GM19468 (cell line): ENCODE measurements around the gene GIMAP8.
A peak's percentile ranks its signal among the peaks of the same experiment; 100 is the strongest.

Experiments
- ATAC-seq: cut with Tn5 transposase; IDR thresholded peaks from one replicate; pipeline ENCODE4 v1.9.1; 2021; ENCODE audit warnings: mild to moderate bottlenecking, moderate library complexity, moderate number of reproducible peaks; ENCODE audit not compliant: unreplicated experiment; ENCODE audit errors: extremely low read depth

Gene GIMAP8

DNA sequence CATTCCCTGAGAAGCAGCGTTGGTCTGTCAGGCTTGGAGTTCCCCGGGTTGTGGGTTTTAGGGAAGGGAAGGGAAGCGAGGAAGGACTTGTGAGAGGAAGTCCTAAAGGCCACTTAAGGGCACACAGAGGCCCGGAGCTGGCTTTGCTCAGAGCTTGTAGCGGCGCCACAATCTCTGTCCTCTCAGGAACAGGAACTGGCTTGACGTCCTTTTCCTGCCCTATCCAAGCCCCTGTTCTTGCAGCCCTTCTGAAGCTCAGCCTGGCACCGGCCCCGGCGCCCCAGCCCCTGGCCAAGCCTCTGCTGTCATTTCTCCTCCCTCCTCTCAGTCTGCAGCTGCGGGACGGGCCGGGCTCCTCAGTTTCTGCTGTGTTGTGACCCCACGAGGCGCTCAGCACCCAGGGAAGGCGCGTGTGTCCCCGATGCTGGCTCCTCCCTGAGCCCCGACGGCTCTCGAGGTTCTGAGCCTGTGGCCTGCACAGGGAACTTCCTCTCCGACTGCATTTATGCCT, at the start of gene GIMAP8:
Gene GIMAP8, plus strand, starts transcription at position 140 of the 511 bp plus-strand sequence. CDS start 16,069 bp downstream, outside the sequence.
- ATAC-seq, result no peak

DNA sequence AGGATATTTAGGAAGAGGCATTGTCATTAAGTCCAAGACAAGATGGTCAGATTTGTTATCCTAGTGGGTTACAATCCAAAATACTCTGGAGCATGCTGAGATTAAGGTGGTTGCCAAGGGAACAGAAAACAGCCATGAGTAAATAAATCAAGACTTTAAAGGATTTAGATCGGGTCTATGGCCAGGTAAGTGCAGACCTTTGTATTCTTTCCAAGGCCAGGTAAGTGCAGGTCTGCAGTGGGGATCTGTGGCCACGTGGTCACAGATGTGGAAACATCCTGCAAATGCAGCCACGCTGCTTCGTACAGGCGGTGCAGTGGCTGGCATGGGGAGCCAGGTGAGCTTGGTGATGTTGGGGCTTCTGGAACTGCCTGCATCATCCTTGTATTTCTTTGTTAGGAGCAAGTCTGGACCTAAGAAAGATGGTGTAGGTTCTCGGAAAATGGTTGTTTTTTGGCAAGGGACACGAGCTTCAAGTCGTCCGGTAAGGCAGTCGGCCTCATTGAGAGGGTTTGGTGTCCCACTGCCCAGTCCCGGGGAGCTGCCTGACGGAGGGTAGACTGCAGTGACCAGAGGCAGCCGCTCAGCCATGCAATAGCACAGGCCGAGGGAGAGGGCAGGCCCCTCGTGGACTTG, 49.5 kb upstream of the GIMAP8 start:
- no peak for ATAC-seq

DNA sequence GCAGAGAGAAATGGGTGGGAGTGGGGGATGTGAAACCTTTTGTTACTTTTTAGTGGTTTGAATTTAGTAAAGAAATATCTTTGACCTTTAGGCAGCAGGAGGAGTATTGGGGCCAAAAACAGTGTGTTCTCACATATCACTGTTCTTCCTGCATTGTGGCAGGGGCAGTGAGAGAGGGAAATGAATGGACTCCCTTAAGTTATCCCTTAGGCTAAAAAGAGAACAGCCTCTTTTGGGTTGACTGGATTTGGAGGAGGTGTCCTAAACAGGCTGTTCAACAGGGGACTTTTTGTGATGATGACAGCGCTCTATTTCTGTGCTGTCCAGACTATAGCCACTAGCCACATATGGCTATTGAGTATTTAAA, 49.0 kb upstream of the GIMAP8 start:
- no peak for ATAC-seq

DNA sequence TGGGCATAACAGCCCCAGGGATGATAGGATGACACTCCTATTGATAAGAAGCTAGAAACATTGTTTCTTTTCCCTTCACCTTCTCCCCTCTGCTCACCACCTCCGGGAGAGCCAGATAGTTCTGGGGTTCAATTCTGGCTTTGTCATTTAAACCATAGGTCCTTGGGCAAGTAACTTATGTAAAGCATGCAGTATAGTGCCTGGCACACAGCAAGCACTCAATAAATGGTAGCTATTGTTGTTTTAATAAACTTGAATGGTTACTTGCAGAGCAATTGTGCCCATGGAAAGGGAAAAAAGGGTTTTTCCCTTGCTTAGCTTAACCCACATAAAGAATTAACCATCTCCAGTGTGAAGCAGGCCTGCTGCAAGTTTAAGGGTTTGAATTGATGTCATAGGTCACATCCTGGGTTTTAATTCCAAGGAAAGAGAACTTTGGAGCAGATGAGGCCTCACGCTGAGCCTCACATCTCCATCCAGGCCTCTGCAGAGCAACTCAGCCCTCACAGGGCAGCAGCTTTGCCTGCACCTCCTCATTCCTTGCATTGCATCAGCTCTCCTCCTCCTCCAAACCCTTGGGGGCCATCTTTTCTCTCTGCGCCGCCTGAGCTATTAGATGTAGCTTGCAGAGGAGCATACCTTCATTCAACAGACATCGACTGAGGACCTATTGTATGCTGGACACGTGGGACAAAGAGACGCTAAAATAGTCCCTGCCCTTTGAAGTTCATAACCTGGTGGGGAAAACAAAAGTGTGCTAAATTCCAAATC, 48.4 kb upstream of the GIMAP8 start:
- no peak for ATAC-seq

DNA sequence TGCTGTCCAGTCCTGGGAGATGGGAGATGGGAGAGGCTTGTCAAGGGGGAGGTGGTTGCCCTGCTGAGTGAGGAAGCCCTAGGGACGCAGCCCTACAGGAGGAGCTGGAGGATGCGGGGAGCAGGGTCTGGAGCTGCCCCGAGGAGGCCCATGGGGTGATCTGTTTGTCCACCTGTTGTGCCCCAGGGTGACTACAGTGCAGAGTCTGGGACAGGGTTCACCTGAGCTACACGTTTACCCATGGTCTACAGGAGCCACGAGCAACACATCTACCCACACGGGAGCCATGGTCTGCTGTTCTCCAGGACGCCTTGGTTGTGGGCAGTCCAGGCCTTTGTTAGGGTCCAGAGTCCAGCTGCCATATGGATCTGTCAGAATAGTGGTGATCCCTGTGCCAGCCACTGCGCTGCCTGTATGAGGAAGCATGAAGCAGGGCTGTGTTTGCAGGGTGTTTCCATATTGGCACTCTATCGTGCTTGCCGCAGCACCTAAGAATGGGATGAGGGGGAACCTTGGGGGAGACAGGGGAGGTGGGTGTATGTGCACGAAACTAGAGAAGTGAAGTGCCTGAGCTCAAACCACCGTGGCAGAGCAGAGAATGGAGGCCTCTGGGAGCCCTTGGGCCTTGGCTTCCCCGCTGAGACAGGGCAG, 47.6 kb upstream of the GIMAP8 start:
- ATAC-seq, result no peak

DNA sequence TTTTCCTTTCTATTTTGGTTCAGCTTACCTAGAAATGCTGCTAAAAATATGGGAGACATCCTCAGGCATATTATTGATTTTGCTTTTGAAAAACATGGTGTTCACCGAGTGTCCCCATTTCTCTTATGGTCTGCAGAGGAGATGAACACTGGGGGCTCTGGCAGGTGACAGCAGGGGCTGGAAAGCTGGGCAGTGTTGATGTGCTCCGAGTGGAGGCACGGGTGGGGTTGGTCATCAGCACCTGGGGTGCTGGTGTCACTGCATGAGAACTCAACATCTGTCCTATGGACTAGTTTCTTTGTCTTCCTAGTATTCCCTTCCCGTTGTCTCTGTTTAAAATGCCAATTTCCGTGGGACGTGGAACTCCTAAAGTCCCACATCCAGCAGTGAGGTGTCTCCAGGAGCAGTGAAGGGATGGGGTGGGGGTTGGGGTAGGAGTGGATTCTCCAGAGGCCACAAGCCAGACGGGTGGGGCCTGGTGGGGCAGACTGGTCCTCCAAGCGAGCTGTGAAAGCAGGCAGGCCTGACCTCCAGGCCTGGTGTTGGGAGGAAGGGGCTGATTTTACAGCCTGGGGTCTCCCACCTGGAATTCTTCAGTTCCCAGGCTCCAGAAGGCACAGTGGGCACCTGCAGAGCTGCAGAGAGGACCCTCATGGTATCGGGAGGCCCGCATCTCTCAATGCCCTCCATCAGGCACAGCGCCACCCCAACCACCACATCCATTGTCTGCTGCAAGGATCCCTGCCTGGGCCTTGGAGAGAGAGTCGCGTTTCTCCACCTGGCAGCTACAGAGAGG, 46.9 kb upstream of the GIMAP8 start:
- ATAC-seq, result no peak

DNA sequence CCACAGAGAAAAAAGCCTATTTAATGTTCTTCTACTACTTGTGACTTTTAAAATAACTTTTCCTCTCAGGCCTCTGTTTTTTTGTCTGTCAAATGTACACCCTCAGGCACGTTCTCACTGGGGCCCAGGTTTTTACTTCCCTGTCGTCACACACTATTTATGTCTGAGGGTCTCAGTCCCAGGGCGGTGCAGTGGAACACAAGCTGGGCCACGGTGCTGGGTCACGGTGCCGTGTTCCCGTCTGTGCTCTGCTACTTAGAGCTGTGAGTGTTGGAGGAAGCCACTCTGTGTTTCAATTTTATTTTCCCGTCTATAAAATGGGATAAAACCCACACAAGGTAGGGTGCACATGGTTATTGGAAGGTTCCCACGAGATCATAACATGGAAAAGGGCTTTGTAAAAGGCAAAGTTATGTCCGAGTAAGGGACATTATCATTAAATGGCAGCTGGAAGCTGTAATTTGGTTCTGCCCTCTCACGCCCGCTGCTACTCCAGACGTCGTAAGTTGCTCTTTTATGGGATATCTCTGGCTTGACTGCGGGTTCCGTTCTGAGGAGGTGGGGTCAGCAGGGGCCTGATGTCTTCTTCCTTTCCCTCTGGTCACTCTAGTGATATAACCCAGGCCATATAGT, 46.1 kb upstream of the GIMAP8 start:
- ATAC-seq, result no peak

DNA sequence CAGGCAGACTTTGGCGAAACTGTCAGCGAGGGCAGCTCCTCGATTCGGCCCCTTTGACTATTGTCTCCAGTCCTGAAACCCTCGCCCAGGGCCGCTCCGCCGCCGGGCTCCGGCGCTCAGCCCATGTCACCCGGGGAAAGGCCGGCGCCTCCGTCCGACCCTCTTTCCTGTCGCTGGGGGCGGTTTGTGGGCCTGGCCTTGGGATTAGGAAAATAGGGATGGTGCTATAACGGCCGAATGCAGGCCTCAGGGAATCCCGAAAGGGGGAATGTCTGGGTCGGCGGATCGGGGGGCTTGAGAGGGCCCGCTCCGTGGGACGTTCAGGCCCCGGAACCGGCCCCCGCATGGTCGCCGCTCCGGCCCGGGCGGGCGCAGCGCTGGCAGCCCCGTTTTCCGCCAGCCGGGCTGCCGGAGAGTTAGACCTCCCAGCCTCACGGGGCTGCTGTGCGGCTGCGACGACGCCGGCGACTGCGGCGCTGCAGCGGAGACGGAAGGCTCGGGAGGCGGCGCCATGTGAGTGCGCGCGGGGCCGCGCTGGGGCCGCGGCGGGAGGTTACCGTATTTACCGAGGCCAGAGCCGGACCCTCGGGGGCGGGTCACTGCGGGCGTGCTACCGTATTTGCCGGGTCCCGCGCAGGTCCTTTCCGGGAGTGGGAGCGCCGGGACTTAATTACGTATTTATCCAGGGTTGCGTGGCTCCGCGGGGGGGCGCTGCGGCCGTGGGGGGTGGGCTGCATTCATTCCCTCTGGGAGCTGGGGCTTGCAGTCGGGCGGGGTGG, 45.4 kb upstream of the GIMAP8 start:
- ATAC-seq, result peak; percentile 51

DNA sequence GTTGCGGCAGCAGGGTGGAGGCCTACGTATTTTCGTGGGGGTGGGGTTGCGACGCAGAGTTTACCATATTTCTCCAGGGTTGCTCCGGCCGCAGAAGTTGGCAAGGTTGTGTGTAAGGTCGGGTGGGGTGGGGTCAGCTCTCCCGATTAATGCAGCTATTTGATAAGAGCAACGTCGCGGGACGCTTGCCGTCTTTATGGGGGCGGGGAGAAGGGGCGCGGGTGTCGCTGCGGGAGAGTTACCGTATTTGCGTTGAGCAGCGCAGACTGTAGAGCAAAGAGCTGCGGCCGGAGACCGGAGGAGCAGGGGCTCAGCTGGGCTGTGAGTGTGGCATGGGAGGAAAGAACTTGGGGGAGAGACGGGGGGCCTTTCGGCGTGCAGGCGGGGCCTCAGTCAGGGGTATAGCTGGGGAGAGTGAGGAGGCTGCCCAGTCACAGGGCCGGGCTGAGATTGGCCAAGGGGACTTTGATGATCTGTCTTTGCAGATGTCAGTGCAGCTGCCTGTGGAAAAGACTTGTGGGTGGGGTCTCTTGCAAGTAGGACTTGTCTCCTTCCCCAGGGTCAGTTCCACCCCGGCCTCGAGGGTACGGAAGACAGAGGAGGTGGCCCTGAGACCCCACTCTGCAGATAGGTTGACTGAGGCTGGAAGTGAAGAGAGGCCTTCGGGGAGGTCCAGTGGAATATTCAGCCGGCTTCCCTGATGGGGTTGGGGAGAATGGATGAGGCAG, 44.7 kb upstream of the GIMAP8 start:
- no peak for ATAC-seq

DNA sequence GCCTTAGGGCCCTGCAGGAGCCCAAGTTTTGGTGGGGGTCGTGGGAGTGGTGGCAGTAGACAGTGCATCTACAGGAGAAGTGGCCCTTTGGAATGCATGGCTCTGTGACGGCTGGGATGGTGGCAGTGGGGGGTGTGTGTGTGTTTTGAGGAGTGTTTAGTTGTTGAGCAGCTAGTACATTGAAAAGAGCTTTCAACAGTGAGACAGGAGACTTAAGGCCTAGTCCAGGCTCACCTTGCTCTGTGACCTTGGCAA, 44.2 kb upstream of the GIMAP8 start:
- ATAC-seq, result no peak

DNA sequence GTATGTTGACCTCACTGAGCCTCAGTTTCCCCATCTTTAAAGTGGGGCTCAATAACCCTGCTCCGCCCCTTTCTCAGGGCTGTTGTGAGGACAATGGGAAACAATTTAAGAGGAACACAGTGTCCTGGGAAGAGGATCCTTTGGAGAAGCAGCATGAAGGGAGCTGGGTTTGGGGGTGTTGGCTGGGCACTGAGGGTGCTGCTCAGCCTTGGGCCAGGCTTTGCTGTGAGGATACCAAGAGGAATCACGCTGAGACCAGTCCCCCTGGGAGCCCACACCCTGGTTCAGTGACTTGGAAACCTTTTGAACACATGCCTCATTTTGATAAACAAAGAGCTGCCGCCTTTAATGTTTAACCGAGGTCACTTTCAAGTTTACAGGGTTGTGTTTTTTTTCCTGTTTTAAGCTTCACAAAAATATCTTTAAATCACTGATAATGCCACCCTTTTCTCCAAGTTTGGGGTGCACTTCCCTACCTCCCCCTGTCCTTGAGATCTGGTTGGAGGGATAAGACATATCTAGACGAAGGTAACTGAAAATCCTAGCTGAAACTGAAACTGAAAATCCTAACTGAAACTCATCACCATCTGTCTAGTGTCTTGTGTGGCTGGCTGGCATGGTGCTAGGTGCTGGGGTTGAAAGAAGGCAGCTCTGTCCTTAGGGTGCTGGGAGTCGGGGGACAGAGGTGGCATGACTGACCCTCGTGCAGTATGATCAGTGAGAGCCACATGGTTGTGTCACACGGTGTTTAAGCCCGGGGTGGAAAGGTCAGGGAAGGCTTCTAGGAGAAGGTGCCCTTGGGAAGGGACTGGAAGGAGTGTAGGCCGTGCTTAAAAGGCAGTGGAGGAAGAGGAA, 43.6 kb upstream of the GIMAP8 start:
- ATAC-seq, result peak; percentile 50

DNA sequence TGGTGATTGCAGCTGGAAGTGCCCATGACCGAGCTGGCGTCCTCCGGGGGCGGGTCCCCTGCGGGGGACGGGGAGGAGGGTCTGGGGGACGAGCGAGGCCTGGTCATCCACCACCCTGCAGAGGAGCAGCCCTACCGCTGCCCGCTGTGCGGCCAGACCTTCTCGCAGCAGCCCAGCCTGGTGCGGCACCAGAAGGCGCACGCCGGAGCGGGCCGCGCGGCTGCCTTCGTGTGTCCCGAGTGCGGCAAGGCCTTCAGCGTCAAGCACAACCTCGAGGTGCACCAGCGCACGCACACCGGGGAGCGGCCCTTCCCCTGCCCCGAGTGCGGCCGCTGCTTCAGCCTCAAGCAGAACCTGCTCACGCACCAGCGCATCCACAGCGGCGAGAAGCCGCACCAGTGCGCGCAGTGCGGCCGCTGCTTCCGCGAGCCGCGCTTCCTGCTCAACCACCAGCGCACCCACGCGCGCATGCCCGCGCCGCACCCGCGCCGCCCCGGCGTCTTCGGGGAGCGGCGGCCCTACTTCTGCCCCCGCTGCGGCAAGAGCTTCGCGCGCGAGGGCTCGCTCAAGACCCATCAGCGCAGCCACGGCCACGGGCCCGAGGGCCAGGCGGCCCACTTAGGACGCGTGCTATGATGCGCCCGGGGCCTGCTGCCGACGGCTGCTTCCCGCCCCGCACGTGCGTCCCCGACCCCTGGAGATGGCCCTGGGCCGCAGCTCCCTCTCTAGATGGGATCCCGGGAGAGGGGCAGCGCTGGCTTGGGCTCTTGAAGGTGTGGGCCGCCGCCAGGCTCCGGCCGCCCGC, 42.6 kb upstream of the GIMAP8 start:
- ATAC-seq, result no peak

DNA sequence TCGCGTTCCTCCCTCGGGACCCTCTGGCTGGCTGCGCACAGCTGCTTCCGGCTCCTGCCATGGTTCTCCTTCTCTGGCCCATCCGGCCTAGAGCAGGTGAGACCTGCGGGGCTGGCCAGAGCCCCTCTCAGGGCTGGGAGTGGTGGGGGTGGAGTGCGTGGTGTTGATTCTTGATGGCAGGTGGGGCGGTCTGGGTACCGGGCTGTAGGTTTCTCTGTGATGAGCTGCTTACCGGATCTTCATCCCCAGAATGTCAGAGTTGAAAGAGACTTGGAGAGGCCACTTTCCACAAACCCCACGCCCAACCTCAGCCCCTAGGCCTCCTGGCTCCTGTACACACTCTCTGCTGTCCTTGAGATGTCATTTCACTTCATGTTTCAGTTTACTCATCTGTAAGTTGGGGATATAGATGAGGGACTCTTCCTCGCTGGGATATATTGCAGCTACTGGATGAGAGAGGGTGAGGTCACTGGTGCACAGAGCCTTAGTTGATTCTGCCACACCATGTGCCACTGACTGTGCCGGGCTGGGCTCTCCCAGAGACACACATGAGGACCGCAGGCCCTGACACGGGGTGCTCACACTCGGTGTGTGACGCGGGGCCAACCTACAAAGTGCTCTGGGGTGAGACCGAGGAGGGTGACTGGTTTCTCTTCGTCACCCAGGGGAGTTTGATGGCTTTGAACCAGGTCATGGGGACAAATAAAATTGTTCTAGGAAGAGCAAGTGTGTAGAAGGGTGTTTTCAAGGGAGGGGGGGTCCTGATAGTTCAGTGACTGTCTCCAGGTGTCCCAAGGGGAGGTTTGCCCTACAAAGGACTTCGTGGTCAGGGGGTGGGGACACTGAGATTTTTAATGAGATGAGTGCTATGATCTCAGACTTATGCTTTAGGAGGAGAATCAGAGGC, 41.8 kb upstream of the GIMAP8 start:
- ATAC-seq, result no peak

DNA sequence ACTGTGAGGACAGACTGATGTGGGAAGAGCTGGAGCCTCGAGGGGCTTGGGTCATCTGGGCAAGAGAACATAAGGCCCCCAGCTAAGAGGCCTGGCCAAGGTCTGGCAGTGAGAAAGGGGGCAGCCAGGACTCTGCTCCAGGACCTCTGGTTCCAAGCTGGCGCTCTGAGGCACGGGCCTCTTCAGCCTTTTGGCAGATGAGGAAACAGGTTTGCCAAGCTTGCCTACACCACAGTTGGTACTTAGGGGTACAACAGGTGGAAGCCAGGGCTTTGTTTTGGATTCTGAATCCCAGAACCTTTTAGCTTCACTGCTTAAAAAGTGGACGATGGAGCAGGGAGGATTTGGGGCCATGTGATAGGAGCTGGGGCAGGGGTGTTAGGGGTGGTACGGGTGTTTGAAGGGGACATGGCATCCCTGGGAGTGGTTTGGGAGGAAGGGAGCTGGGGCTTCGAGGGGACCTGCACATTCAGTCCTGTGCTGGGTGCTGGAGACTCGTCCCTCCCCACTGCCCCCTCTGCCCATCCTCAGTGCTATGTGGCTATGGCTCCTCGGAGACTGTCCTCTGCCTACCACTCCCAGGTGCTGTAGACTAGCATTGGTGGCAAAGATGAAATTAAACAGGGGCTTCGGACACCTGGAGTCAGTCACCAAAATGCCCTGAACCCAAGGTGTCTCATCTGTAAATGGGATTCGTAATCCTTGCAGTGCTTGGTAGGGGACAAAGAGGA, 41.0 kb upstream of the GIMAP8 start:
- no peak for ATAC-seq

DNA sequence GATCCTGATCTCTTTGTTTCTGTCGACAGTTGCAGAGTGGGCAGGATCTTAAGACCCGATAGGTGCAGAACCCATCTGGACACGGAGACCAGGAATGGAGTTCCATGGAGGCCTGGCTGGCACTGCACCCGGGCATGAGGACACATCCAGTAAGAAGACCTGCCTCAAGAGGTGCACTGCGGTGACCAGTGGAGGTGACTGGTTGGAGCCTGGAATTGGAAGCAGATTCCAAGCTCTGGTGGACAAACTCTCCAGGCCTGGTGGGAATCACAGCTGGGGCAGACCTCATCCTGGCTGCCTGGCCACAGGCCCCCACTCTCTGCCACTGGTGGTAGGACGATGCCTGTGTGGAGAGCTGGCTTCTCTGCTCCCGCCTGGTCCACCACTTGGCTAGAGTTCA, 40.3 kb upstream of the GIMAP8 start:
- no peak for ATAC-seq
